Naive thymus-derived CD4-positive, alpha-beta T cell (primary cell): ENCODE data around the gene CARD10. TPM values are rescaled to one million over a fixed set of nuclear protein-coding genes. Genes with fewer than 3 reads are reported as not detected.
A peak's percentile ranks its signal among the peaks of the same experiment; 100 is the strongest.

ENCODE experiments used
- ATAC-seq: fragments of 150-1000 bp; cut with Tn5 transposase; 2 replicates; pipeline ENCODE4 v1.10.0; 2021; ENCODE audit warnings: mild to moderate bottlenecking, moderate library complexity
- CTCF ChIA-PET: fragments of 350-600 bp; sonication (Branson Sonifier 250); formaldehyde crosslinking; loops from one replicate; lab custom pipeline; 2021; ENCODE audit warnings: antibody characterized with exemption; lab: Charles Lee
- POLR2A ChIA-PET: fragments of 350-600 bp; sonication (Branson Sonifier 250); formaldehyde crosslinking; loops from one replicate; lab custom pipeline; 2021; ENCODE audit warnings: antibody characterized with exemption, inconsistent platforms; lab: Charles Lee
- DNase-seq, 9 donors: peaks; one replicate each; pipeline versions ENCODE4 v3.0.0 to v3.0.0-alpha.2; 2020 to 2022; ENCODE audit warnings: mixed read lengths in 1 of 9
- H3K27ac ChIP-seq: one replicate; pipeline ENCODE4 v1.7.0; 2013; ENCODE audit warnings: mild to moderate bottlenecking, low read depth, low read length, moderate library complexity
- H3K27me3 ChIP-seq, 2 donors: one replicate each; pipeline ENCODE4 v1.7.0; 2013; ENCODE audit warnings: low read length in 2 of 2, mild to moderate bottlenecking in 2 of 2, moderate library complexity in 2 of 2; ENCODE audit not compliant: control insufficient read depth in 2 of 2, insufficient read depth in 2 of 2
- H3K36me3 ChIP-seq, 3 experiments: 1 replicate in 2 of 3; 2 replicates in 1 of 3; pipeline ENCODE4 v1.7.0; 2013; ENCODE audit warnings: low read length in 3 of 3, mild to moderate bottlenecking in 3 of 3, moderate library complexity in 1 of 3; ENCODE audit not compliant: insufficient read depth in 3 of 3, control insufficient read depth in 2 of 3
- H3K4me1 ChIP-seq, 2 donors: one replicate each; pipeline ENCODE4 v1.7.0; 2013; ENCODE audit warnings: low read length in 2 of 2, mild to moderate bottlenecking in 2 of 2, moderate library complexity in 1 of 2; ENCODE audit not compliant: control insufficient read depth in 2 of 2, insufficient read depth in 2 of 2
- H3K4me3 ChIP-seq: 2 replicates; pipeline ENCODE4 v1.7.0; 2013; ENCODE audit warnings: mild to moderate bottlenecking, low read length
- H3K9me3 ChIP-seq, 3 experiments: 1 replicate in 2 of 3; 2 replicates in 1 of 3; pipeline ENCODE4 v1.7.0; 2013; ENCODE audit warnings: low read length in 3 of 3; ENCODE audit not compliant: control insufficient read depth in 2 of 3
- H3K27ac Mint-ChIP-seq, 9 donors: one replicate each; pipeline ENCODE4 v1.8.0; 2020 to 2022; ENCODE audit warnings: mixed read lengths in 9 of 9, mild to moderate bottlenecking in 8 of 9, moderate library complexity in 5 of 9, inconsistent platforms in 2 of 9
- H3K27me3 Mint-ChIP-seq, 5 donors: one replicate each; pipeline ENCODE4 v1.8.0; 2021 to 2022; ENCODE audit warnings: mixed read lengths in 5 of 5, mild to moderate bottlenecking in 1 of 5
- H3K36me3 Mint-ChIP-seq, 5 donors: one replicate each; pipeline ENCODE4 v1.8.0; 2020 to 2022; ENCODE audit warnings: mixed read lengths in 5 of 5, mild to moderate bottlenecking in 3 of 5, inconsistent platforms in 1 of 5
- H3K4me1 Mint-ChIP-seq, 7 donors: one replicate each; pipeline ENCODE4 v1.8.0; 2020 to 2022; ENCODE audit warnings: mixed read lengths in 7 of 7, mild to moderate bottlenecking in 3 of 7, inconsistent platforms in 1 of 7
- H3K4me3 Mint-ChIP-seq, 10 donors: one replicate each; pipeline ENCODE4 v1.8.0; 2020 to 2022; ENCODE audit warnings: mild to moderate bottlenecking in 10 of 10, mixed read lengths in 10 of 10, moderate library complexity in 6 of 10, inconsistent platforms in 2 of 10
- H3K9me3 Mint-ChIP-seq, 11 donors: one replicate each; pipeline ENCODE4 v1.8.0; 2020 to 2022; ENCODE audit warnings: mixed read lengths in 11 of 11, mild to moderate bottlenecking in 4 of 11, inconsistent platforms in 1 of 11, moderate library complexity in 1 of 11
- intact Hi-C, 2 donors: fragments of 100-400 bp; cut with micrococcal nuclease; formaldehyde crosslinking; loops; one replicate each; pipeline ENCODE4 v1.15.1; 2023
- polyA plus RNA-seq, 2 donors: library from polyadenylated mRNA; unstranded; fragments of 300-500 nt; fragmentation: Illumina TruSeq; gene quantifications; one replicate each; pipeline ENCODE4 v1.2.3, GENCODE V29; 2021
- total RNA-seq, 6 experiments: library from RNA in 5 of 6; stranded (reverse) in 5 of 6; gene quantifications; 1 replicate in 5 of 6; 2 replicates in 1 of 6; pipeline ENCODE4 v1.2.3 and lab custom pipeline; 2021 to 2026

CARD10 gene
- total and polyA plus RNA-seq, 7 experiments from 2014 or later: 0.13 to 1.0 (median 0.69) TPM; not detected in 2

- Histone ChIP-seq H3K9me3 (no peaks in the 10 kb centered on the region), H3K27ac (peak overlapping the region; percentile 1), H3K4me3 (no peak overlapping the region), H3K36me3 (peaks cover 16 to 99% (median 29%) of the 10 kb centered on the region in 3 experiments), H3K27me3 (no peaks in the 10 kb centered on the region), H3K4me1 (peaks cover 0 to 5% of the 10 kb centered on the region in 2 donors)
- Mint-ChIP-seq H3K9me3 (no peaks in the 10 kb centered on the region), H3K4me1 (peaks cover 12 to 25% (median 19%) of the 10 kb centered on the region in 7 donors), H3K27ac (peak overlapping the region in 6 of 9 donors; percentile 54 to 83 (median 63)), H3K4me3 (no peak overlapping the region), H3K27me3 (no peaks in the 10 kb centered on the region), H3K36me3 (peaks cover 5 to 24% (median 13%) of the 10 kb centered on the region in 5 donors)
- no peak for DNase-seq
- CTCF ChIA-PET: interaction anchor here (6.0 kb wide), 1 partner anchor 16 kb away, joined by 35 read pairs; no protein-coding TSS in a partner anchor
- POLR2A ChIA-PET: no interaction called here
- intact Hi-C loops: no loop called here
- ATAC-seq: no peak
These were observed 42.6 kb downstream of the CARD10 start for GRCh38 chr22:37476389-37477329.

GRCh38 chr22:37474447-37475090, 44.6 kb downstream of the CARD10 start:
- intact Hi-C loops: no loop called here
- CTCF ChIA-PET: interaction anchor here (6.0 kb wide), 1 partner anchor 18 kb away, joined by 35 read pairs; no protein-coding TSS in a partner anchor
- H3K4me3 ChIP-seq: no peak overlapping the region
- H3K27ac ChIP-seq: no peak overlapping the region
- peaks cover 14 to 98% (median 28%) of the 10 kb centered on the region in 3 experiments for H3K36me3 ChIP-seq
- DNase-seq (no peak), ATAC-seq (no peak)
- H3K27ac Mint-ChIP-seq: peak overlapping the region in 4 of 9 donors; percentile 33 to 79 (median 62)
- H3K9me3 ChIP-seq: no peaks in the 10 kb centered on the region
- POLR2A ChIA-PET: interaction anchor here (3.8 kb wide), 1 partner anchor 11 kb away, joined by 32 read pairs; the partner anchor contains the start of gene MFNG
- H3K36me3 Mint-ChIP-seq: peaks cover 8 to 34% (median 20%) of the 10 kb centered on the region in 5 donors
- no peak overlapping the region for H3K4me3 Mint-ChIP-seq
- no peaks in the 10 kb centered on the region for H3K4me1 ChIP-seq
- H3K27me3 ChIP-seq: no peaks in the 10 kb centered on the region
- peaks cover 9 to 20% (median 13%) of the 10 kb centered on the region in 7 donors for H3K4me1 Mint-ChIP-seq
- no peaks in the 10 kb centered on the region for H3K9me3 Mint-ChIP-seq
- H3K27me3 Mint-ChIP-seq: no peaks in the 10 kb centered on the region

GRCh38 chr22:37473437-37473946, 45.7 kb downstream of the CARD10 start:
- intact Hi-C loops: no loop called here
- Histone ChIP-seq H3K36me3 (peaks cover 5 to 98% (median 29%) of the 10 kb centered on the region in 3 experiments), H3K4me3 (no peak overlapping the region), H3K27ac (no peak overlapping the region), H3K27me3 (no peaks in the 10 kb centered on the region), H3K9me3 (no peaks in the 10 kb centered on the region), H3K4me1 (no peaks in the 10 kb centered on the region)
- Mint-ChIP-seq H3K4me1 (peaks cover 9 to 24% (median 14%) of the 10 kb centered on the region in 7 donors), H3K4me3 (no peak overlapping the region), H3K27me3 (no peaks in the 10 kb centered on the region), H3K36me3 (peaks cover 8 to 41% (median 26%) of the 10 kb centered on the region in 5 donors), H3K9me3 (no peaks in the 10 kb centered on the region), H3K27ac (peak overlapping the region in 1 of 9 donors; percentile 38)
- DNase-seq: no peak
- POLR2A ChIA-PET: interaction anchor here (1.8 to 3.8 kb wide), 2 partner anchors 8 to 12 kb away, joined by 6 to 32 read pairs; partner anchors contain the start of gene MFNG
- CTCF ChIA-PET: interaction anchor here (0.5 to 6.0 kb wide), 10 partner anchors 10 to 94 kb away, joined by 3 to 45 read pairs (median 6); no protein-coding TSS in a partner anchor
- ATAC-seq: no peak

- peaks cover 8 to 41% (median 26%) of the 10 kb centered on the region in 5 donors for H3K36me3 Mint-ChIP-seq
These were observed 46.7 kb downstream of the CARD10 start for GRCh38 chr22:37472418-37473006.

GRCh38 chr22:37471727-37472417, 47.3 kb downstream of the CARD10 start:
- ChIA-PET POLR2A (interaction anchor here (0.7 to 3.8 kb wide), 7 partner anchors 10 to 168 kb away, joined by 3 to 32 read pairs (median 4); partner anchors contain the start of gene MFNG), CTCF (interaction anchor here (1.0 to 6.0 kb wide), 15 partner anchors 12 to 204 kb away, joined by 3 to 45 read pairs (median 7); partner anchors contain the start of gene MFNG)
- H3K4me3 Mint-ChIP-seq: no peak overlapping the region
- peak overlapping the region in 4 of 9 donors; percentile 65 to 87 (median 77) for H3K27ac Mint-ChIP-seq
- peaks cover 13 to 20% (median 14%) of the 10 kb centered on the region in 7 donors for H3K4me1 Mint-ChIP-seq
- ATAC-seq (no peak), DNase-seq (no peak)
- H3K36me3 ChIP-seq: peaks cover 5 to 97% (median 20%) of the 10 kb centered on the region in 3 experiments
- H3K4me3 ChIP-seq: no peak overlapping the region
- no peaks in the 10 kb centered on the region for H3K9me3 Mint-ChIP-seq
- intact Hi-C loops: loop anchor here in 1 of 2 donors (1.0 kb wide), 3 partner anchors 21 to 95 kb away; no protein-coding TSS in a partner anchor
- H3K27ac ChIP-seq: no peak overlapping the region
- H3K27me3 ChIP-seq: no peaks in the 10 kb centered on the region
- H3K27me3 Mint-ChIP-seq: no peaks in the 10 kb centered on the region
- peaks cover 8 to 38% (median 22%) of the 10 kb centered on the region in 5 donors for H3K36me3 Mint-ChIP-seq
- H3K9me3 ChIP-seq: no peaks in the 10 kb centered on the region
- no peaks in the 10 kb centered on the region for H3K4me1 ChIP-seq

More at GRCh38 chr22:37472418-37473006, 46.7 kb downstream of the CARD10 start:
- Histone ChIP-seq H3K27ac (no peak overlapping the region), H3K36me3 (peaks cover 5 to 97% (median 20%) of the 10 kb centered on the region in 3 experiments), H3K4me3 (no peak overlapping the region), H3K27me3 (no peaks in the 10 kb centered on the region), H3K4me1 (no peaks in the 10 kb centered on the region), H3K9me3 (no peaks in the 10 kb centered on the region)
- POLR2A ChIA-PET: interaction anchor here (0.7 to 3.8 kb wide), 6 partner anchors 9 to 45 kb away, joined by 3 to 32 read pairs (median 5); partner anchors contain the start of gene MFNG
- Mint-ChIP-seq H3K4me1 (peaks cover 13 to 24% (median 15%) of the 10 kb centered on the region in 7 donors), H3K9me3 (no peaks in the 10 kb centered on the region), H3K27ac (peak overlapping the region in 5 of 9 donors; percentile 11 to 87 (median 51)), H3K27me3 (no peaks in the 10 kb centered on the region), H3K4me3 (no peak overlapping the region)
- intact Hi-C loops: loop anchor here in 1 of 2 donors (1.0 kb wide), 3 partner anchors 21 to 95 kb away; no protein-coding TSS in a partner anchor
- ATAC-seq (peak; percentile 60), DNase-seq (peak in 7 of 9 donors; percentile 34 to 54 (median 38))
- CTCF ChIA-PET: interaction anchor here (0.9 to 6.0 kb wide), 16 partner anchors 11 to 205 kb away, joined by 3 to 45 read pairs (median 7); partner anchors contain the start of gene MFNG
